ENCODE measurements around the gene EHBP1L1.

- TF ChIP-seq CTCF (conservative IDR thresholded peaks at IDR 0.05 in 1 of 2, IDR thresholded peaks at IDR 0.05 in 1 of 2; ENCODE audit: low read depth in 1 of 2, low read length in 2 of 2) (no peak), EZH2 (IDR thresholded peaks at IDR 0.05; ENCODE audit: low read length, missing control alignments) (no peak)
Observed at GRCh38 chr11:65639623-65640482, 64.0 kb downstream of the EHBP1L1 start.

All from fibroblast of lung (primary cell).